ENCODE data around the gene THAP10.
"Not testable (repeated sequence)": the region's sequence is repeated elsewhere in the genome, so short reads cannot be mapped to it uniquely, and the experiment has no call there.

THAP10 gene

GRCh38 chr15:70876683-70877082 lies 15.6 kb downstream of the THAP10 start:
- no peak for DNase-seq (ENCODE audit: low read depth in 2 of 2)

DNA sequence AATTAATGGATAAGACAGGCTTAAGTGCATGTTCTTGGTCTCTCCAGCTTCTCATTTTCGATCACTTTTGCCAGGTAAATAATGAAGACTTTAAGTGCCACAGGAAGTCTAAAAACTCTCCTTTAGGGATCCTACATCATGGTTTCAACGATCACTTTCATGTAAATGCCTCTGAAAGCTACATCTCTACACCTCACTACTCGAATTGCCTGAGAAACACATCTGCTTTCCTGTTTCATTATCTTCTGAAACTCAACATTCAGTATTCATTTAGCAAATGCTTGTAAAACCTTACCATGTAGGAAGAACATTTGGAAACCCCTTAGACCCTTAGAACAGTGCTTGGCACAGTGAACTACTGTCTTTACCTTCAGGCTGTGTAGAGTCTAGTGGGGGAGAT lies 16.2 kb downstream of the THAP10 start:
- no peak for DNase-seq (ENCODE audit: low read depth in 2 of 2)

GRCh38 chr15:70875001-70875782 lies 17.0 kb downstream of the THAP10 start:
- DNase-seq (ENCODE audit: low read depth in 2 of 2): no peak

DNA sequence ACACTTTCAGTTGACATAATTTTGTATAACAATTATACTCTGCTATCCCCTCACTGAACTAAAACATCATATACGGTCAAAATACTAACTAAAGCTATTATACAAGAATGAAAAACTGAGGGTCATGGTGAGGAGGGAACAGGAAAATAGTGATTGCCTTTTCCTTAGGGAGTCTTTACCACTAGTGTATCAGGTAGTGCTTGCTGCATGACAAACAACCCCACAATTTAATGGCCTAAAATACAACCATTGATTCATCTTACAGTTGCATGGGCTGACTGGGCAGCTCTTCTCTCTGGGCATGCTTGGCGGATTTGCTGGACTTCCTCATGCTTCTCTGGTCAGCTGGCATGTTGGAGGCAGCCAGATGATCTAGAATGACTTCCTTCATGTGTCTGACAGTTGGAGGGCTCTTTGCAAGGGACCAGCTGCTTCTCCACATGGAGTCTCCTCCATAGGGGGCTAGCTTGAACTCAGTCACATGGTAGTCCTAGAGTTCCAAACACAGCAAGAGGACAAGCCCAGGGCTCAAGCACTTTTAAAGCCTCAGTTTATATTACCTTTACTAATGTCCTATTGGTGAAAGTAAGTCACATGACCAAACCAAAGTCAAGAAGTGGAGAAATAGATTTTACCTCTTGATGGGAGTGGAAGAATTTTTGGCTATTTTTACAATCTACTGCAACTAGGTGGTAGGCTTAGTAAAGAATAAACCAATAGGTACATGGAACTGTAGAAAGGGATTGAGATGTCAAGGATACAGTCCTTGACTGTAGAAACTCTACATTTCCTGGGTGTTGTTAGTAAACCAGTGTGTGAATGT lies 18.8 kb downstream of the THAP10 start:
- DNase-seq (ENCODE audit: low read depth in 2 of 2): no peak

- not testable (repeated sequence) for DNase-seq (ENCODE audit: low read depth in 2 of 2)
Observed at GRCh38 chr15:70871490-70871889, 20.7 kb downstream of the THAP10 start.

- peak; percentile 86 to 88 for DNase-seq (ENCODE audit: low read depth in 2 of 2)
Observed at GRCh38 chr15:70870051-70870450, 22.2 kb downstream of the THAP10 start.

DNA sequence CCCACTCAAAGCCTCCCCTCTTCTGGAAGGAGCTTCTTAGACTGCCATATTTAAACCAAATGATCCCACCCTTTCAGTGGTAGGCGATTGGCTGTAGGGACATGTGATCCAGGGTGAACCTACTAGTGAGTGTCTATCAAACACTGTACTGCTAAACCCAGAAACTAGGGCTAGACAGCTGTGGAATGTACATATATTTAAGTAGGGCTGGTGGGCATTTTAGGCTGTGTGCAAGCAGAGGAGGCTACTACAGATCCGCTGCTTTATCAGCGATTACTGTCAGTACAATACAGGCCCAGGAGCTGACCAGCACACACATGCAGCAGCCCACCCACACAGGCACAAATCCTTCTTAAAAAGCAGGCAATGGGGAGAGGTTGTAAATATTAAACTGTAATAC lies 22.9 kb downstream of the THAP10 start:
- no peak for DNase-seq (ENCODE audit: low read depth in 2 of 2)

GRCh38 chr15:70867911-70868467 lies 24.2 kb downstream of the THAP10 start:
- DNase-seq (ENCODE audit: low read depth in 2 of 2): peak; percentile 85 to 86

DNA sequence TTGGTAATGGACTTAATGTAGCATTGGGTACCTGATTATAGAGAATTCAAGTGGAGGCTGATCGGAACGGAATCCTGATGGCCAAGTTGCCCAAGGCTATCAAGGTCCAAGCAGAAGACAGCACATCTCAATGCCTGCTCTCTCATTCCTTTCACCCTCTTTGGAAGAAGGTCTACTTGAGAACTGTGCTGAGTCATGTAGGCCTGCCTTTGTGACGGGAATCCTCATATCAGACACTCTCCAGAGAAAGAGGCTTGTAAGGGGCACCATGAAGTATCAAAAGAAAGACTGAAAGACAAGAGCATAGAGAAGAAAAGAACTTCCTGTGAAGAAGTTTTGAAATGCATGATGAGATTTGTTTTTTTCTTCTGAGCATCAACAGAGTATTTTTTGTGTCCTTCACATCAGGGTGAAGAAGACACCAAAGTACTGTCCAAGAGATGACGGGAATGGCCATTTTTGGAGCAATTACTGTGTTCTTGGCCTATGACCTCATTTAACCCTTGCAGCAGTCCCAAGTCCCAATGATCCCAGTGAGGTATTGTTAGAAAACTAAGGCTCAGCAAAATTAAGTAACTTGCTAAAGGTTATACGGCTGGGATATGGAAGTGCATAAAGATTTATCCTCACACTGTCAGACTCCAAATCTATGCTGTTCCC lies 25.1 kb downstream of the THAP10 start:
- no peak for DNase-seq (ENCODE audit: low read depth in 2 of 2)

- peak in 1 of 2 experiments; percentile 72 for DNase-seq (ENCODE audit: low read depth in 2 of 2)
Observed at GRCh38 chr15:70863450-70864218, 28.6 kb downstream of the THAP10 start.

DNA sequence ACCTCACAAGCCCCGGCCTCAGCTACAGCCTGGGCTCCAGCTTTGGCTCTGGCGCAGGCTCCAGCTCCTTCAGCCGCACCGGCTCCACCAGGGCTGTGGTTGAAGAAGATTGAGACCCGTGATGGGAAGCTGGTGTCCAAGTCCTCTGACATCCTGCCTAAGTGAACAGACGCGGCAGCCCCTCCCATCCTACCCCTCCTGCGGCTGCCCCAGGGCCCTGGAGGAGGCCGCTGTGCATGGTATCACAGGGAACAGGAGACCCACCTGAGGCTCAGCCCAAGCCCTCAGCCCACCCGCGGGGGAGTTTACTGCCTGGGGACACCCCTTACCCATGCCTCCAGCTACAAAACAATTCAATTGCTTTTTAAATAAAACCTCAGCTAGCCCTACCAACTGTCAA lies 32.2 kb downstream of the THAP10 start:
- DNase-seq (ENCODE audit: low read depth in 2 of 2): no peak

- DNase-seq (ENCODE audit: low read depth in 2 of 2): no peak
Observed at GRCh38 chr15:70859322-70859908, 32.8 kb downstream of the THAP10 start.

DNA sequence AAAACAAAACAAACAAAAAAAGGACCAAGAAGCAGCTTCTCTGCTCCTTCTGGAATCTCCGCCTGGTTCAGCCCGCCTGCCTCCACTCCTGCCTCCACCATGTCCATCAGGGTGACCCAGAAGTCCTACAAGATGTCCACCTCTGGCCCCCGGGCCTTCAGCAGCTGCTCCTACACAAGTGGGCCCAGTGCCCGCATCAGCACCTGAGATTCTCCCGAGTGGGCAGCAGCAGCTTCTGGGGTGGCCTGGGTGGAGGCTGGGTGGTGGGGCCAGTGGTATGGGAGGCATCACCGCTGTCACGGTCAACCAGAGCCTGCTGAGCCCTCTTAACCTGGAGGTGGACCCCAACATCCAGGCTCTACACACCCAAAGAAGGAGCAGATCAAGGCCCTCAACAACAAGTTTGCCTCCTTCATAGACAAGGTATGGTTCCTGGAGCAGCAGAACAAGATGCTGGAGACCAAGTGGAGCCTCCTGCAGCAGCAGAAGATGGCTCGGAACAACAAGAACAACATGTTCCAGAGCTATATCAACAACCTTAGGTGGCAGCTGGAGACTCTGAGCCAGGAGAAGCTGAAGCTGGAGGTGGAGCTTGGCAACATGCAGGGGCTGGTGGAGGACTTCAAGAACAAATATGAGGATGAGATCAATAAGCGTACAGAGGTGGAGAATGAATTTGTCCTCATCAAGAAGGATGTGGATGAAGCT lies 33.5 kb downstream of the THAP10 start:
- DNase-seq (ENCODE audit: low read depth in 2 of 2): not testable (repeated sequence)

- no peak for DNase-seq (ENCODE audit: low read depth in 2 of 2)
Observed at GRCh38 chr15:70857562-70858285, 34.5 kb downstream of the THAP10 start.

GRCh38 chr15:70856884-70857561 lies 35.2 kb downstream of the THAP10 start:
- peak; percentile 99 for DNase-seq (ENCODE audit: low read depth in 2 of 2)

DNA sequence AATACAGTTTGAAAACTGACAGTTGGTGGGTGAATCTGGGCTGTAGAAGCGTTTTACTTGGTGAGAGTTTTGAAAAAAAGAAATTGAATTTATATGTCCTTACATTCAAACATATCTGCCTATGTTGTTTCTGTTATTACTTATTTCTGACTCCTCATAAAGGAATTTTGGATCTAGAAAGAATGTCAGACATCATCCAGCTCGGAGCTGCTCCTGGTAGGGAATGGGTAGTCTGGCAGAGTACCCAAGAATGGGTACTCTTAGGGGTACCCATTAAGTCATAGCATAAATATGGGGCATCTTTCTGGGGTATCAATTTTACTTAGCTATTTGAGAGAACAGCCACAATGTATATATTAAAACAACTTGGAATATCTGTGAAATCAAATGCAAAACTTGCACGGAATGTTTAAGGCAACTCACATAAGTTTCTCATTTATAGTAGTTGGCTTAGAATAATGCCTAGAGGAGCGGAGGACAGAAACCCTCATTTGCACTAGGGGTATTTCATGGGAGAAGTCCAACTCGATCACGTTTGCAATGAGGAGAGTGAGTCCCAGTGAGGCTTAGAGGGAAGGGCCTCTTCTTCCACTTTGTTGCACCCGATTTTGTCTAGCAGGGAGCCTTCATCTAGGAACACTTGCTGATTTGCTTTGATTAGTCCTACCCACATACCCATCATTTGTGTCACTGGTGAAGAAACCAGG lies 35.9 kb downstream of the THAP10 start:
- peak in 1 of 2 experiments; percentile 64 for DNase-seq (ENCODE audit: low read depth in 2 of 2)

GRCh38 chr15:70855764-70856163 lies 36.5 kb downstream of the THAP10 start:
- DNase-seq (ENCODE audit: low read depth in 2 of 2): no peak

- DNase-seq (ENCODE audit: low read depth in 2 of 2): no peak
Observed at GRCh38 chr15:70854666-70854976, 37.6 kb downstream of the THAP10 start.
